Mesenchymal stem cell (in vitro differentiated cells and primary cell): Measurements from ENCODE around the gene SP3.

Experiments
- DNase-seq: peaks from one replicate; pipeline ENCODE4 v3.0.0-alpha.2; 2013
- H2AFZ ChIP-seq: one replicate; pipeline ENCODE4 v1.6.1; 2013; ENCODE audit warnings: low read depth, mild to moderate bottlenecking, control low read depth, inconsistent platforms, low read length, moderate library complexity
- H2AK5ac ChIP-seq: 2 replicates; pipeline ENCODE4 v1.6.1; 2013; ENCODE audit warnings: low read length, moderate library complexity, mild to moderate bottlenecking, inconsistent platforms; ENCODE audit not compliant: severe bottlenecking
- H2BK120ac ChIP-seq: one replicate; pipeline ENCODE4 v1.6.1; 2013; ENCODE audit warnings: low read depth, mild to moderate bottlenecking, inconsistent platforms, low read length, moderate library complexity
- H2BK12ac ChIP-seq, 2 experiments: one replicate each; pipeline ENCODE4 v1.6.1; 2013; ENCODE audit warnings: inconsistent platforms in 2 of 2, low read length in 2 of 2, mild to moderate bottlenecking in 2 of 2, moderate library complexity in 2 of 2, control low read depth in 1 of 2
- H2BK15ac ChIP-seq: one replicate; pipeline ENCODE4 v1.6.1; 2013; ENCODE audit warnings: mild to moderate bottlenecking, low read depth, inconsistent platforms; ENCODE audit not compliant: poor library complexity, severe bottlenecking
- H2BK5ac ChIP-seq: 2 replicates; pipeline ENCODE4 v1.6.1; 2013; ENCODE audit warnings: low read depth, mild to moderate bottlenecking, low read length, control low read depth, inconsistent platforms; ENCODE audit not compliant: poor library complexity, severe bottlenecking
- H3K14ac ChIP-seq, 2 experiments: one replicate each; pipeline ENCODE4 v1.6.1; 2013; ENCODE audit warnings: inconsistent platforms in 2 of 2, low read length in 2 of 2, control low read depth in 1 of 2, mild to moderate bottlenecking in 1 of 2, moderate library complexity in 1 of 2
- H3K18ac ChIP-seq, 2 experiments: one replicate each; pipeline ENCODE4 v1.6.1; 2013; ENCODE audit warnings: inconsistent platforms in 2 of 2, low read length in 2 of 2, control low read depth in 1 of 2, low read depth in 1 of 2, mild to moderate bottlenecking in 1 of 2
- H3K23ac ChIP-seq, 2 experiments: one replicate each; pipeline ENCODE4 v1.6.1; 2013; ENCODE audit warnings: inconsistent platforms in 2 of 2, low read length in 2 of 2, mild to moderate bottlenecking in 2 of 2, moderate library complexity in 2 of 2, control low read depth in 1 of 2
- H3K27ac ChIP-seq: 2 replicates; pipeline ENCODE4 v1.5.1; 2013; ENCODE audit warnings: mild to moderate bottlenecking, moderate library complexity, low read length, control low read depth, inconsistent platforms; ENCODE audit not compliant: poor library complexity, severe bottlenecking
- H3K27me3 ChIP-seq, 2 experiments: 2 replicates each; pipeline versions ENCODE4 v1.6.1 to v1.7.0; 2013; ENCODE audit warnings: low read length in 2 of 2, mild to moderate bottlenecking in 2 of 2, moderate library complexity in 2 of 2, control low read depth in 1 of 2, inconsistent platforms in 1 of 2; ENCODE audit not compliant: control insufficient read depth in 1 of 2, insufficient read depth in 1 of 2
- H3K36me3 ChIP-seq, 2 experiments: 2 replicates each; pipeline versions ENCODE4 v1.6.1 to v1.7.0; 2013; ENCODE audit warnings: low read length in 2 of 2, control low read depth in 1 of 2, inconsistent platforms in 1 of 2, low read depth in 1 of 2, mild to moderate bottlenecking in 1 of 2; ENCODE audit not compliant: insufficient read depth in 2 of 2, control insufficient read depth in 1 of 2
- H3K4ac ChIP-seq, 2 experiments: one replicate each; pipeline ENCODE4 v1.6.1; 2013; ENCODE audit warnings: inconsistent platforms in 2 of 2, low read length in 2 of 2, mild to moderate bottlenecking in 2 of 2, moderate library complexity in 2 of 2, control low read depth in 1 of 2, low read depth in 1 of 2
- H3K4me1 ChIP-seq: 2 replicates; pipeline ENCODE4 v1.6.1; 2013; ENCODE audit warnings: low read depth, low read length, control low read depth; ENCODE audit not compliant: control insufficient read depth, insufficient read depth
- H3K4me2 ChIP-seq: 2 replicates; pipeline ENCODE4 v1.6.1; 2013; ENCODE audit warnings: low read length, mild to moderate bottlenecking, inconsistent platforms; ENCODE audit not compliant: poor library complexity, severe bottlenecking
- H3K4me3 ChIP-seq, 2 experiments: 2 replicates each; pipeline versions ENCODE4 v1.5.1 to v1.7.0; 2013; ENCODE audit warnings: low read length in 2 of 2, mild to moderate bottlenecking in 2 of 2, control low read depth in 1 of 2, low read depth in 1 of 2; ENCODE audit not compliant: insufficient read depth in 1 of 2
- H3K79me1 ChIP-seq: replicated peaks from 2 replicates; pipeline ENCODE4 v1.6.1; 2013; ENCODE audit warnings: mild to moderate bottlenecking, control low read depth, low read length, inconsistent platforms; ENCODE audit not compliant: poor library complexity, severe bottlenecking
- H3K9ac ChIP-seq: 2 replicates; pipeline ENCODE4 v1.7.0; 2013; ENCODE audit warnings: mild to moderate bottlenecking, low read length, moderate library complexity
- H3K9me3 ChIP-seq: 2 replicates; pipeline ENCODE4 v1.7.0; 2013; ENCODE audit warnings: mild to moderate bottlenecking, low read length; ENCODE audit not compliant: control insufficient read depth
- H4K8ac ChIP-seq: one replicate; pipeline ENCODE4 v1.6.1; 2013; ENCODE audit warnings: inconsistent platforms, mild to moderate bottlenecking, low read length, moderate library complexity
- H4K91ac ChIP-seq: one replicate; pipeline ENCODE4 v1.6.1; 2013; ENCODE audit warnings: mild to moderate bottlenecking, low read length, inconsistent platforms
- WGBS: methylation state at CpG from one replicate; pipeline ENCODE4 v1.1.7; 2013; ENCODE audit warnings: mixed read lengths; 5-methylcytosine and 5-hydroxymethylcytosine counted together

SP3 gene

GRCh38 chr2:173996766-173997165 lies 31.6 kb upstream of the SP3 start:
- no peaks in the 10 kb centered on the region for H3K79me1 ChIP-seq
- H2AK5ac ChIP-seq, result no peak overlapping the region
- no peak for DNase-seq
- no peak overlapping the region for H2BK5ac ChIP-seq
- no peak overlapping the region for H2BK15ac ChIP-seq
- H3K18ac ChIP-seq, result no peak overlapping the region
- H3K4ac ChIP-seq, result no peak overlapping the region
- no peaks in the 10 kb centered on the region for H3K36me3 ChIP-seq
- H4K91ac ChIP-seq, result no peak overlapping the region
- peaks cover 4% of the 10 kb centered on the region for H3K4me1 ChIP-seq
- H3K9ac ChIP-seq, result no peak overlapping the region
- H3K27ac ChIP-seq, result no peak overlapping the region
- no peak overlapping the region for H2BK12ac ChIP-seq
- WGBS, result 91% methylated on average over 2 of the region's 2 CpGs
- peaks cover 0 to 7% of the 10 kb centered on the region in 2 experiments for H3K27me3 ChIP-seq
- H3K23ac ChIP-seq, result no peak overlapping the region
- H4K8ac ChIP-seq, result no peak overlapping the region
- H3K9me3 ChIP-seq, result no peaks in the 10 kb centered on the region
- H2BK120ac ChIP-seq, result no peak overlapping the region
- H3K4me3 ChIP-seq, result no peak overlapping the region
- H2AFZ ChIP-seq, result no peak overlapping the region
- no peak overlapping the region for H3K14ac ChIP-seq
- no peak overlapping the region for H3K4me2 ChIP-seq

- Histone ChIP-seq H4K91ac (no peak overlapping the region), H2BK120ac (no peak overlapping the region), H3K9ac (no peak overlapping the region), H3K4ac (no peak overlapping the region), H3K27ac (no peak overlapping the region), H3K4me2 (no peak overlapping the region), H3K18ac (no peak overlapping the region), H3K79me1 (no peaks in the 10 kb centered on the region), H2BK12ac (no peak overlapping the region), H3K23ac (no peak overlapping the region), H2BK5ac (no peak overlapping the region), H3K36me3 (no peaks in the 10 kb centered on the region), H3K14ac (no peak overlapping the region), H4K8ac (no peak overlapping the region), H3K4me1 (peaks cover 2% of the 10 kb centered on the region), H2AK5ac (no peak overlapping the region), H2AFZ (no peak overlapping the region), H2BK15ac (no peak overlapping the region), H3K27me3 (peaks cover 0 to 7% of the 10 kb centered on the region in 2 experiments), H3K4me3 (no peak overlapping the region), H3K9me3 (no peaks in the 10 kb centered on the region)
- WGBS, result no CpG with 5 or more reads among the region's 1 CpG
- no peak for DNase-seq
These were observed 28.3 kb upstream of the SP3 start for GRCh38 chr2:173993459-173993858.

- Histone ChIP-seq H3K36me3 (no peaks in the 10 kb centered on the region), H2BK5ac (no peak overlapping the region), H3K9me3 (no peaks in the 10 kb centered on the region), H2BK120ac (no peak overlapping the region), H3K14ac (no peak overlapping the region), H2BK15ac (no peak overlapping the region), H3K4me1 (no peaks in the 10 kb centered on the region), H3K27me3 (peaks cover 0 to 7% of the 10 kb centered on the region in 2 experiments), H3K18ac (no peak overlapping the region), H3K79me1 (no peaks in the 10 kb centered on the region), H3K27ac (no peak overlapping the region), H2AK5ac (no peak overlapping the region), H2BK12ac (no peak overlapping the region), H2AFZ (no peak overlapping the region), H3K4ac (no peak overlapping the region), H3K4me3 (peak overlapping the region in 1 of 2 experiments; percentile 40), H4K91ac (no peak overlapping the region), H4K8ac (no peak overlapping the region), H3K9ac (peak overlapping the region; percentile 67), H3K23ac (no peak overlapping the region), H3K4me2 (no peak overlapping the region)
- WGBS, result 90% methylated on average over 5 of the region's 5 CpGs
- no peak for DNase-seq
These were observed 26.8 kb upstream of the SP3 start for GRCh38 chr2:173991856-173992588.

- WGBS, result 87% methylated on average over 10 of the region's 13 CpGs
- Histone ChIP-seq H3K27ac (no peak overlapping the region), H3K27me3 (peaks cover 0 to 7% of the 10 kb centered on the region in 2 experiments), H3K79me1 (no peaks in the 10 kb centered on the region), H3K4ac (no peak overlapping the region), H3K14ac (no peak overlapping the region), H4K91ac (no peak overlapping the region), H2AFZ (no peak overlapping the region), H4K8ac (no peak overlapping the region), H2BK15ac (no peak overlapping the region), H3K9me3 (no peaks in the 10 kb centered on the region), H3K36me3 (no peaks in the 10 kb centered on the region), H3K4me1 (no peaks in the 10 kb centered on the region), H2BK12ac (no peak overlapping the region), H3K9ac (peak overlapping the region; percentile 67), H2AK5ac (no peak overlapping the region), H3K18ac (no peak overlapping the region), H3K4me3 (peak overlapping the region in 1 of 2 experiments; percentile 40), H3K23ac (no peak overlapping the region), H2BK5ac (no peak overlapping the region), H2BK120ac (no peak overlapping the region), H3K4me2 (no peak overlapping the region)
- no peak for DNase-seq
These were observed 26.0 kb upstream of the SP3 start for GRCh38 chr2:173990970-173991819.
